ENCODE data around the gene XKRX. TPM values are rescaled to one million over a fixed set of nuclear protein-coding genes. Genes with fewer than 3 reads are reported as not detected.

Gene XKRX
- total and polyA plus RNA-seq, 4 donors: under 0.01 TPM; not detected in 3

DNA sequence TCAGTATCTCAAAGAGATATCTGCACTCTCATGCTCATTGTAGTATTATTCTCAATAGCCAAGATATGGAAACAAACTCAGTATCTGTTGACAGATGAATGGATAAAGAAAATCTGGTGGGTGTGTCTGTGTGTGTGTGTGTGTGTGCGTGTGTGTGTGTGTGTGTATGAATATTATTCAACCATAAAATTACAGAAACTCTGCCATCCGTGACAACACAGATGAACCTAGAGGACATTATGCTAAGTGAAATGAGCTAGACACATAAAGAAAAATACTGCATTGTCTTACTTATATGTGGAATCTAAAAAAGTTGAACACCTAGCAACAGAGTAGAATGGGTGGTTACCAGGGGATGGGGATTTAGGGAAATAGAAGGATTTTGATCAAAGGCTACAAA lies 13.2 kb downstream of the XKRX start (continued):
- TF ChIP-seq NR2F2 (IDR thresholded peaks at IDR 0.05): no peak
- TF ChIP-seq GABPA (IDR thresholded peaks at IDR 0.05 in 1 of 2, conservative IDR thresholded peaks at IDR 0.05 in 1 of 2): no peak

DNA sequence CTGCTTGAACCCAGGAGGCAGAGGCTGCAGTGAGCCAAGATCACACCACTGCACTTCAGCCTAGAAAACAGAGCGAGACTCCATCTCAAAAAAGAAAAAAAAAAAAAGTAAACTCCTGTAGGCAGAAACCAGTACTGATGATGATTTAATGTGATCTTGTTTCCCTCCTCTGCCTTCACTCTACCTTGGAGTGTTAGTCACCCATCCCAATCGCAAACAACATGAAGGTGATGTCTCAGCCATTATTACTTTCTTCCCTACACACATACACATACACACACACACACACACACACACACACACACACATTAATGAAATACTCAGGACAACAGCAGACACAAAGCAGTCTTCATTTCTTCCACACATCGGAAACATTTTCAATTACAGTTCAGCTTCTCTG lies 15.6 kb downstream of the XKRX start:
- Histone ChIP-seq H3K9me3 (ENCODE audit: control insufficient read depth in 4 of 4, low read length in 3 of 4) (no peaks in the 10 kb centered on the region), H3K4me1 (ENCODE audit: control insufficient read depth in 4 of 4, insufficient read depth in 4 of 4, low read length in 3 of 4) (no peaks in the 10 kb centered on the region), H3K27ac (ENCODE audit: low read depth in 1 of 2, low read length in 2 of 2) (no peak overlapping the region), H3K9ac (ENCODE audit: low read depth in 1 of 2, low read length in 2 of 2) (no peak overlapping the region), H3K36me3 (ENCODE audit: control insufficient read depth in 4 of 4, insufficient read depth in 3 of 4, low read depth in 1 of 4, low read length in 3 of 4) (no peaks in the 10 kb centered on the region), H3K4me3 (ENCODE audit: low read depth in 1 of 3, low read length in 3 of 3) (no peak overlapping the region), H3K27me3 (ENCODE audit: control insufficient read depth in 4 of 4, insufficient read depth in 4 of 4, low read length in 3 of 4) (no peaks in the 10 kb centered on the region)
- WGBS: 94% methylated on average over 3 of the region's 3 CpGs
- TF ChIP-seq RAD21 (IDR thresholded peaks at IDR 0.05) (no peak), HNF4G (IDR thresholded peaks at IDR 0.05) (no peak), RXRA (IDR thresholded peaks at IDR 0.05) (no peak), TAF1 (conservative IDR thresholded peaks at IDR 0.05) (no peak), EGR1 (IDR thresholded peaks at IDR 0.05; ENCODE audit: low read depth in 2 of 2) (no peak), HNF4A (conservative IDR thresholded peaks at IDR 0.05) (no peak), FOXA1 (IDR thresholded peaks at IDR 0.05) (no peak), GABPA (IDR thresholded peaks at IDR 0.05 in 1 of 2, conservative IDR thresholded peaks at IDR 0.05 in 1 of 2) (no peak), NR2F2 (IDR thresholded peaks at IDR 0.05) (no peak), FOXA2 (IDR thresholded peaks at IDR 0.05) (no peak), YY1 (IDR thresholded peaks at IDR 0.05) (no peak), JUND (IDR thresholded peaks at IDR 0.05) (no peak), SP1 (IDR thresholded peaks at IDR 0.05) (no peak)
- TF ChIP-seq, protein P1, sequence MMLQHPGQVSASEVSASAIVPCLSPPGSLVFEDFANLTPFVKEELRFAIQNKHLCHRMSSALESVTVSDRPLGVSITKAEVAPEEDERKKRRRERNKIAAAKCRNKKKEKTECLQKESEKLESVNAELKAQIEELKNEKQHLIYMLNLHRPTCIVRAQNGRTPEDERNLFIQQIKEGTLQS (IDR thresholded peaks at IDR 0.05): no peak
- TF ChIP-seq, protein P2, sequence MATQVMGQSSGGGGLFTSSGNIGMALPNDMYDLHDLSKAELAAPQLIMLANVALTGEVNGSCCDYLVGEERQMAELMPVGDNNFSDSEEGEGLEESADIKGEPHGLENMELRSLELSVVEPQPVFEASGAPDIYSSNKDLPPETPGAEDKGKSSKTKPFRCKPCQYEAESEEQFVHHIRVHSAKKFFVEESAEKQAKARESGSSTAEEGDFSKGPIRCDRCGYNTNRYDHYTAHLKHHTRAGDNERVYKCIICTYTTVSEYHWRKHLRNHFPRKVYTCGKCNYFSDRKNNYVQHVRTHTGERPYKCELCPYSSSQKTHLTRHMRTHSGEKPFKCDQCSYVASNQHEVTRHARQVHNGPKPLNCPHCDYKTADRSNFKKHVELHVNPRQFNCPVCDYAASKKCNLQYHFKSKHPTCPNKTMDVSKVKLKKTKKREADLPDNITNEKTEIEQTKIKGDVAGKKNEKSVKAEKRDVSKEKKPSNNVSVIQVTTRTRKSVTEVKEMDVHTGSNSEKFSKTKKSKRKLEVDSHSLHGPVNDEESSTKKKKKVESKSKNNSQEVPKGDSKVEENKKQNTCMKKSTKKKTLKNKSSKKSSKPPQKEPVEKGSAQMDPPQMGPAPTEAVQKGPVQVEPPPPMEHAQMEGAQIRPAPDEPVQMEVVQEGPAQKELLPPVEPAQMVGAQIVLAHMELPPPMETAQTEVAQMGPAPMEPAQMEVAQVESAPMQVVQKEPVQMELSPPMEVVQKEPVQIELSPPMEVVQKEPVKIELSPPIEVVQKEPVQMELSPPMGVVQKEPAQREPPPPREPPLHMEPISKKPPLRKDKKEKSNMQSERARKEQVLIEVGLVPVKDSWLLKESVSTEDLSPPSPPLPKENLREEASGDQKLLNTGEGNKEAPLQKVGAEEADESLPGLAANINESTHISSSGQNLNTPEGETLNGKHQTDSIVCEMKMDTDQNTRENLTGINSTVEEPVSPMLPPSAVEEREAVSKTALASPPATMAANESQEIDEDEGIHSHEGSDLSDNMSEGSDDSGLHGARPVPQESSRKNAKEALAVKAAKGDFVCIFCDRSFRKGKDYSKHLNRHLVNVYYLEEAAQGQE (IDR thresholded peaks at IDR 0.05): no peak
- TF ChIP-seq, protein P3, sequence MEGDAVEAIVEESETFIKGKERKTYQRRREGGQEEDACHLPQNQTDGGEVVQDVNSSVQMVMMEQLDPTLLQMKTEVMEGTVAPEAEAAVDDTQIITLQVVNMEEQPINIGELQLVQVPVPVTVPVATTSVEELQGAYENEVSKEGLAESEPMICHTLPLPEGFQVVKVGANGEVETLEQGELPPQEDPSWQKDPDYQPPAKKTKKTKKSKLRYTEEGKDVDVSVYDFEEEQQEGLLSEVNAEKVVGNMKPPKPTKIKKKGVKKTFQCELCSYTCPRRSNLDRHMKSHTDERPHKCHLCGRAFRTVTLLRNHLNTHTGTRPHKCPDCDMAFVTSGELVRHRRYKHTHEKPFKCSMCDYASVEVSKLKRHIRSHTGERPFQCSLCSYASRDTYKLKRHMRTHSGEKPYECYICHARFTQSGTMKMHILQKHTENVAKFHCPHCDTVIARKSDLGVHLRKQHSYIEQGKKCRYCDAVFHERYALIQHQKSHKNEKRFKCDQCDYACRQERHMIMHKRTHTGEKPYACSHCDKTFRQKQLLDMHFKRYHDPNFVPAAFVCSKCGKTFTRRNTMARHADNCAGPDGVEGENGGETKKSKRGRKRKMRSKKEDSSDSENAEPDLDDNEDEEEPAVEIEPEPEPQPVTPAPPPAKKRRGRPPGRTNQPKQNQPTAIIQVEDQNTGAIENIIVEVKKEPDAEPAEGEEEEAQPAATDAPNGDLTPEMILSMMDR (IDR thresholded peaks at IDR 0.05; ENCODE audit: low read depth, low read length, missing input control): no peak
- TF ChIP-seq, protein P4, sequence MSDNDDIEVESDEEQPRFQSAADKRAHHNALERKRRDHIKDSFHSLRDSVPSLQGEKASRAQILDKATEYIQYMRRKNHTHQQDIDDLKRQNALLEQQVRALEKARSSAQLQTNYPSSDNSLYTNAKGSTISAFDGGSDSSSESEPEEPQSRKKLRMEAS (IDR thresholded peaks at IDR 0.05): no peak
- TF ChIP-seq, protein P5, sequence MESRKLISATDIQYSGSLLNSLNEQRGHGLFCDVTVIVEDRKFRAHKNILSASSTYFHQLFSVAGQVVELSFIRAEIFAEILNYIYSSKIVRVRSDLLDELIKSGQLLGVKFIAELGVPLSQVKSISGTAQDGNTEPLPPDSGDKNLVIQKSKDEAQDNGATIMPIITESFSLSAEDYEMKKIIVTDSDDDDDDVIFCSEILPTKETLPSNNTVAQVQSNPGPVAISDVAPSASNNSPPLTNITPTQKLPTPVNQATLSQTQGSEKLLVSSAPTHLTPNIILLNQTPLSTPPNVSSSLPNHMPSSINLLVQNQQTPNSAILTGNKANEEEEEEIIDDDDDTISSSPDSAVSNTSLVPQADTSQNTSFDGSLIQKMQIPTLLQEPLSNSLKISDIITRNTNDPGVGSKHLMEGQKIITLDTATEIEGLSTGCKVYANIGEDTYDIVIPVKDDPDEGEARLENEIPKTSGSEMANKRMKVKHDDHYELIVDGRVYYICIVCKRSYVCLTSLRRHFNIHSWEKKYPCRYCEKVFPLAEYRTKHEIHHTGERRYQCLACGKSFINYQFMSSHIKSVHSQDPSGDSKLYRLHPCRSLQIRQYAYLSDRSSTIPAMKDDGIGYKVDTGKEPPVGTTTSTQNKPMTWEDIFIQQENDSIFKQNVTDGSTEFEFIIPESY (IDR thresholded peaks at IDR 0.05): no peak
- no peak for DNase-seq (ENCODE audit: low spot score)

Data from liver (tissue), 9 donors.